ENCODE results near the gene GPR3. TPM values are rescaled to one million over a fixed set of nuclear protein-coding genes. Genes with fewer than 3 reads are reported as not detected.

GPR3 gene
- total and polyA plus RNA-seq, 2 experiments from 2014 or later: 1.9 to 2.8 TPM

GRCh38 chr1:27400963-27401341, 8.5 kb downstream of the GPR3 start:
- Histone ChIP-seq H3K4me1 (ENCODE audit: low read depth) (peaks cover 28% of the 10 kb centered on the region), H3K27ac (no peak overlapping the region), H3K36me3 (no peaks in the 10 kb centered on the region), H3K4me3 (no peak overlapping the region), H3K27me3 (no peaks in the 10 kb centered on the region), H3K9me3 (ENCODE audit: low read depth) (no peaks in the 10 kb centered on the region)
- TF ChIP-seq CTCF (IDR thresholded peaks at IDR 0.05; ENCODE audit: low read depth, low read length): no peak
- DNase-seq (ENCODE audit: low read depth in 1 of 2, low spot score in 1 of 2): no peak

- H3K9me3 ChIP-seq (ENCODE audit: low read depth): no peaks in the 10 kb centered on the region
- H3K27me3 ChIP-seq: no peaks in the 10 kb centered on the region
- H3K36me3 ChIP-seq: peaks cover 4% of the 10 kb centered on the region
- DNase-seq (ENCODE audit: low read depth in 1 of 2, low spot score in 1 of 2): peak; percentile 62 to 77
- no peak overlapping the region for H3K4me3 ChIP-seq
- peaks cover 27% of the 10 kb centered on the region for H3K4me1 ChIP-seq (ENCODE audit: low read depth)
- TF ChIP-seq CTCF (IDR thresholded peaks at IDR 0.05; ENCODE audit: low read depth, low read length): peak; percentile 63
- peak overlapping the region; percentile 85 for H3K27ac ChIP-seq
Observed at GRCh38 chr1:27402349-27402754, 9.9 kb downstream of the GPR3 start.

- Histone ChIP-seq H3K27ac (peak overlapping the region; percentile 85), H3K4me3 (no peak overlapping the region), H3K9me3 (ENCODE audit: low read depth) (no peaks in the 10 kb centered on the region), H3K27me3 (no peaks in the 10 kb centered on the region), H3K4me1 (ENCODE audit: low read depth) (peaks cover 27% of the 10 kb centered on the region), H3K36me3 (peaks cover 9% of the 10 kb centered on the region)
- peak; percentile 33 for TF ChIP-seq CTCF (IDR thresholded peaks at IDR 0.05; ENCODE audit: low read depth, low read length)
- peak; percentile 30 to 56 for DNase-seq (ENCODE audit: low read depth in 1 of 2, low spot score in 1 of 2)
Observed at GRCh38 chr1:27403065-27403726, 10.8 kb downstream of the GPR3 start.

GRCh38 chr1:27403931-27404330, 11.5 kb downstream of the GPR3 start:
- no peaks in the 10 kb centered on the region for H3K9me3 ChIP-seq (ENCODE audit: low read depth)
- TF ChIP-seq CTCF (IDR thresholded peaks at IDR 0.05; ENCODE audit: low read depth, low read length): no peak
- no peak overlapping the region for H3K4me3 ChIP-seq
- H3K27me3 ChIP-seq: no peaks in the 10 kb centered on the region
- peaks cover 26% of the 10 kb centered on the region for H3K4me1 ChIP-seq (ENCODE audit: low read depth)
- peaks cover 9% of the 10 kb centered on the region for H3K36me3 ChIP-seq
- H3K27ac ChIP-seq: peak overlapping the region; percentile 85
- no peak for DNase-seq (ENCODE audit: low read depth in 1 of 2, low spot score in 1 of 2)

GRCh38 chr1:27405074-27405473, 12.7 kb downstream of the GPR3 start:
- Histone ChIP-seq H3K27me3 (no peaks in the 10 kb centered on the region), H3K4me3 (no peak overlapping the region), H3K9me3 (ENCODE audit: low read depth) (no peaks in the 10 kb centered on the region), H3K36me3 (peaks cover 13% of the 10 kb centered on the region), H3K27ac (peak overlapping the region; percentile 85), H3K4me1 (ENCODE audit: low read depth) (peaks cover 19% of the 10 kb centered on the region)
- DNase-seq (ENCODE audit: low read depth in 1 of 2, low spot score in 1 of 2): peak; percentile 49 to 87
- no peak for TF ChIP-seq CTCF (IDR thresholded peaks at IDR 0.05; ENCODE audit: low read depth, low read length)
